Mucosa of stomach (tissue), 1 donor: ENCODE results near the gene BAG3.

Source experiments
- H3K27me3 ChIP-seq: one replicate; pipeline ENCODE4 v1.7.0; 2013; ENCODE audit warnings: mild to moderate bottlenecking, low read length; ENCODE audit not compliant: control insufficient read depth, insufficient read depth
- H3K36me3 ChIP-seq: one replicate; pipeline ENCODE4 v1.7.0; 2013; ENCODE audit warnings: low read length; ENCODE audit not compliant: control insufficient read depth, insufficient read depth
- H3K4me1 ChIP-seq: one replicate; pipeline ENCODE4 v1.7.0; 2013; ENCODE audit warnings: mild to moderate bottlenecking, low read length; ENCODE audit not compliant: control insufficient read depth, insufficient read depth
- H3K4me3 ChIP-seq: one replicate; pipeline ENCODE4 v1.7.0; 2013; ENCODE audit warnings: low read length
- H3K9ac ChIP-seq: one replicate; pipeline ENCODE4 v1.7.0; 2013; ENCODE audit warnings: mild to moderate bottlenecking, low read length, moderate library complexity
- H3K9me3 ChIP-seq: one replicate; pipeline ENCODE4 v1.7.0; 2013; ENCODE audit warnings: mild to moderate bottlenecking, low read length, moderate library complexity; ENCODE audit not compliant: control insufficient read depth
- donor health status: Pancreatic carcinoma.

The BAG3 gene

GRCh38 chr10:119688033-119688508 is 36.9 kb downstream of the BAG3 start:
- Histone ChIP-seq H3K27me3 (no peaks in the 10 kb centered on the region), H3K4me1 (peaks cover 11% of the 10 kb centered on the region), H3K9ac (no peak overlapping the region), H3K36me3 (no peaks in the 10 kb centered on the region), H3K9me3 (no peaks in the 10 kb centered on the region), H3K4me3 (no peak overlapping the region)

GRCh38 chr10:119689016-119689580 is 37.9 kb downstream of the BAG3 start:
- no peaks in the 10 kb centered on the region for H3K36me3 ChIP-seq
- no peak overlapping the region for H3K4me3 ChIP-seq
- peaks cover 11% of the 10 kb centered on the region for H3K4me1 ChIP-seq
- H3K9me3 ChIP-seq: no peaks in the 10 kb centered on the region
- no peaks in the 10 kb centered on the region for H3K27me3 ChIP-seq
- H3K9ac ChIP-seq: no peak overlapping the region

- Histone ChIP-seq H3K9ac (no peak overlapping the region), H3K9me3 (no peaks in the 10 kb centered on the region), H3K27me3 (no peaks in the 10 kb centered on the region), H3K4me1 (peaks cover 9% of the 10 kb centered on the region), H3K36me3 (no peaks in the 10 kb centered on the region), H3K4me3 (no peak overlapping the region)
These were observed 40.5 kb downstream of the BAG3 start for GRCh38 chr10:119691726-119692125.

- no peaks in the 10 kb centered on the region for H3K27me3 ChIP-seq
- H3K9ac ChIP-seq: no peak overlapping the region
- H3K4me1 ChIP-seq: no peaks in the 10 kb centered on the region
- H3K9me3 ChIP-seq: no peaks in the 10 kb centered on the region
- no peak overlapping the region for H3K4me3 ChIP-seq
- H3K36me3 ChIP-seq: no peaks in the 10 kb centered on the region
These were observed 42.2 kb downstream of the BAG3 start for GRCh38 chr10:119693262-119693957.

GRCh38 chr10:119694608-119695007 is 43.4 kb downstream of the BAG3 start:
- no peak overlapping the region for H3K9ac ChIP-seq
- H3K4me3 ChIP-seq: no peak overlapping the region
- no peaks in the 10 kb centered on the region for H3K36me3 ChIP-seq
- no peaks in the 10 kb centered on the region for H3K27me3 ChIP-seq
- no peaks in the 10 kb centered on the region for H3K9me3 ChIP-seq
- no peaks in the 10 kb centered on the region for H3K4me1 ChIP-seq

- no peaks in the 10 kb centered on the region for H3K36me3 ChIP-seq
- no peaks in the 10 kb centered on the region for H3K27me3 ChIP-seq
- H3K9me3 ChIP-seq: no peaks in the 10 kb centered on the region
- H3K4me3 ChIP-seq: no peak overlapping the region
- H3K4me1 ChIP-seq: no peaks in the 10 kb centered on the region
- H3K9ac ChIP-seq: no peak overlapping the region
These were observed 49.3 kb downstream of the BAG3 start for GRCh38 chr10:119700321-119700954.

- Histone ChIP-seq H3K9me3 (no peaks in the 10 kb centered on the region), H3K4me1 (no peaks in the 10 kb centered on the region), H3K36me3 (no peaks in the 10 kb centered on the region), H3K27me3 (no peaks in the 10 kb centered on the region), H3K9ac (no peak overlapping the region), H3K4me3 (no peak overlapping the region)
These were observed 50.7 kb downstream of the BAG3 start for GRCh38 chr10:119701861-119702260.

GRCh38 chr10:119702583-119702982 is 51.4 kb downstream of the BAG3 start:
- Histone ChIP-seq H3K36me3 (no peaks in the 10 kb centered on the region), H3K9ac (no peak overlapping the region), H3K9me3 (no peaks in the 10 kb centered on the region), H3K27me3 (no peaks in the 10 kb centered on the region), H3K4me3 (no peak overlapping the region), H3K4me1 (no peaks in the 10 kb centered on the region)

GRCh38 chr10:119703903-119704508 is 52.8 kb downstream of the BAG3 start:
- H3K9ac ChIP-seq: no peak overlapping the region
- no peak overlapping the region for H3K4me3 ChIP-seq

GRCh38 chr10:119705434-119705831 is 54.3 kb downstream of the BAG3 start:
- H3K9me3 ChIP-seq: no peaks in the 10 kb centered on the region
- H3K4me1 ChIP-seq: no peaks in the 10 kb centered on the region
- H3K4me3 ChIP-seq: no peak overlapping the region
- H3K36me3 ChIP-seq: no peaks in the 10 kb centered on the region
- H3K9ac ChIP-seq: no peak overlapping the region
- H3K27me3 ChIP-seq: no peaks in the 10 kb centered on the region

More at GRCh38 chr10:119703903-119704508, 52.8 kb downstream of the BAG3 start:
- H3K4me1 ChIP-seq: no peaks in the 10 kb centered on the region
- H3K36me3 ChIP-seq: no peaks in the 10 kb centered on the region
- no peaks in the 10 kb centered on the region for H3K9me3 ChIP-seq
- no peaks in the 10 kb centered on the region for H3K27me3 ChIP-seq

GRCh38 chr10:119706521-119707278 is 55.5 kb downstream of the BAG3 start:
- no peak overlapping the region for H3K9ac ChIP-seq
- no peak overlapping the region for H3K4me3 ChIP-seq
- no peaks in the 10 kb centered on the region for H3K9me3 ChIP-seq
- H3K4me1 ChIP-seq: no peaks in the 10 kb centered on the region
- no peaks in the 10 kb centered on the region for H3K36me3 ChIP-seq
- no peaks in the 10 kb centered on the region for H3K27me3 ChIP-seq
